Mesothelial cell of epicardium (in vitro differentiated cells): Measurements from ENCODE around the gene CCDC83. TPM values are rescaled to one million over a fixed set of nuclear protein-coding genes. Genes with fewer than 3 reads are reported as not detected.

Source experiments
- DNase-seq, 2 experiments: peaks; one replicate each; pipeline ENCODE4 v3.0.0; 2021; ENCODE audit warnings: low spot score in 2 of 2; ENCODE audit not compliant: unreplicated experiment in 2 of 2
- H3K27ac Mint-ChIP-seq: 2 replicates; pipeline ENCODE4 v1.8.0; 2021; ENCODE audit warnings: mixed read lengths
- H3K27me3 Mint-ChIP-seq: 2 replicates; pipeline ENCODE4 v1.8.0; 2021; ENCODE audit warnings: low read depth, mixed read lengths
- H3K36me3 Mint-ChIP-seq: 2 replicates; pipeline ENCODE4 v1.8.0; 2021; ENCODE audit warnings: mixed read lengths
- H3K4me1 Mint-ChIP-seq: 2 replicates; pipeline ENCODE4 v1.8.0; 2021; ENCODE audit warnings: mixed read lengths
- H3K4me3 Mint-ChIP-seq: 2 replicates; pipeline ENCODE4 v1.8.0; 2021; ENCODE audit warnings: mild to moderate bottlenecking, moderate library complexity, mixed read lengths
- H3K9me3 Mint-ChIP-seq: 2 replicates; pipeline ENCODE4 v1.8.0; 2021; ENCODE audit warnings: mixed read lengths
- total RNA-seq: library from RNA; stranded (reverse); gene quantifications from 3 replicates; pipeline ENCODE4 v1.2.1, GENCODE V29; 2021
- TF ChIP-seq, protein P1 (sequence below): fragments of 200-600 bp; sonication (generic); IDR thresholded peaks from one replicate; pipeline ENCODE4 v1.5.0; 2021; ENCODE audit warnings: antibody characterized with exemption; ENCODE audit not compliant: unreplicated experiment

The CCDC83 gene
- total RNA-seq, 1 donor from 2014 or later = not detected

- H3K36me3 Mint-ChIP-seq = no peaks in the 10 kb centered on the region
Measured at GRCh38 chr11:85889108-85889507, 33.9 kb downstream of the CCDC83 start.

DNA sequence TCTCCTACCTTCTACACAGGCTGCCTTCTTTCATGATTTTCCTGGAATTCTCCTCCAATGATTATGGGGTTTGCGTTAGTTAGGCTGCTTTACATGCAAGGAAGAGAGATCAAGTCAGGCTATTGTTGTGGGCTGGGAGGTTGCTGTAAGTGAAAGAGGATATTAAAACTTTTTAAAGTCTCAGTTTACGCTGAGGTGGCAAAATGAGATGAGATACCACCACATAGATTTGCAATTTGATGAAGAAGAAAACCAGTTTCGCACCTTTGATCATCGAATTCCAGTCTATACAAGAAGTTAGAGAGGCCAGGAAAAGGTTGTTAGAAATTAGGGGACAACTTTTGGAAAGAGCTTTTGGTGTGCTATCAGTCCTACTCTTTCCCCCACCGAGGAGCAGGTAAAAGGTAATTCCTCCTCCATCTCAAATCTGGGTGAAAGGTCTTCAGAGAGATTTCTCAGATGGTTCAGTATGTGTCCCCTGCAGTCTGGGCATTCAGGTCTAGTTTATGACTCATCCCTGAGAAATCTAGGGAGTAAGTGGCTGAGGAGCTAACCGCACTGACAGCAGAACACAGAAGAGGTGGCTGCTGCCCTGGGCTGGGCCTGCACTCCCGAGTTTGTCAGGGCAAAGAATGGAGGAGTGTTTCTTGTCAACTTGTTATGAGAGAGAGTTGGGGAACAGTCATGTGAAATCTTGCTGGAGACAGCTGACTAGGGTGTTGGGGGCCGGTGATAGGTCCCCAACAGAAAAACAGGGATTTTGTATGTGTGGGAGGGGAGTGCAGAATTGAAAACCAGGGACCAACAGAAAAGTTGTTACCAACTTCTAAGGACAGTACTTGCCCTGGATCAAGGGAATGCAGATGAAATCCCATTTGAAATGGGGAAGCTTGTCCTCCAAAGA, 34.7 kb downstream of the CCDC83 start:
- no peaks in the 10 kb centered on the region for H3K9me3 Mint-ChIP-seq
- peaks cover 20% of the 10 kb centered on the region for H3K4me1 Mint-ChIP-seq
- H3K4me3 Mint-ChIP-seq = no peak overlapping the region
- no peaks in the 10 kb centered on the region for H3K36me3 Mint-ChIP-seq
- DNase-seq = no peak
- peak overlapping the region; percentile 31 for H3K27ac Mint-ChIP-seq
- TF ChIP-seq, protein P1, sequence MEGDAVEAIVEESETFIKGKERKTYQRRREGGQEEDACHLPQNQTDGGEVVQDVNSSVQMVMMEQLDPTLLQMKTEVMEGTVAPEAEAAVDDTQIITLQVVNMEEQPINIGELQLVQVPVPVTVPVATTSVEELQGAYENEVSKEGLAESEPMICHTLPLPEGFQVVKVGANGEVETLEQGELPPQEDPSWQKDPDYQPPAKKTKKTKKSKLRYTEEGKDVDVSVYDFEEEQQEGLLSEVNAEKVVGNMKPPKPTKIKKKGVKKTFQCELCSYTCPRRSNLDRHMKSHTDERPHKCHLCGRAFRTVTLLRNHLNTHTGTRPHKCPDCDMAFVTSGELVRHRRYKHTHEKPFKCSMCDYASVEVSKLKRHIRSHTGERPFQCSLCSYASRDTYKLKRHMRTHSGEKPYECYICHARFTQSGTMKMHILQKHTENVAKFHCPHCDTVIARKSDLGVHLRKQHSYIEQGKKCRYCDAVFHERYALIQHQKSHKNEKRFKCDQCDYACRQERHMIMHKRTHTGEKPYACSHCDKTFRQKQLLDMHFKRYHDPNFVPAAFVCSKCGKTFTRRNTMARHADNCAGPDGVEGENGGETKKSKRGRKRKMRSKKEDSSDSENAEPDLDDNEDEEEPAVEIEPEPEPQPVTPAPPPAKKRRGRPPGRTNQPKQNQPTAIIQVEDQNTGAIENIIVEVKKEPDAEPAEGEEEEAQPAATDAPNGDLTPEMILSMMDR = no peak
- H3K27me3 Mint-ChIP-seq = no peaks in the 10 kb centered on the region

More at GRCh38 chr11:85889108-85889507, 33.9 kb downstream of the CCDC83 start:
- no peaks in the 10 kb centered on the region for H3K27me3 Mint-ChIP-seq
- TF ChIP-seq, protein P1 = no peak
- H3K4me1 Mint-ChIP-seq = peaks cover 22% of the 10 kb centered on the region
- H3K9me3 Mint-ChIP-seq = no peaks in the 10 kb centered on the region
- H3K4me3 Mint-ChIP-seq = no peak overlapping the region
- no peak overlapping the region for H3K27ac Mint-ChIP-seq
- no peak for DNase-seq

DNA sequence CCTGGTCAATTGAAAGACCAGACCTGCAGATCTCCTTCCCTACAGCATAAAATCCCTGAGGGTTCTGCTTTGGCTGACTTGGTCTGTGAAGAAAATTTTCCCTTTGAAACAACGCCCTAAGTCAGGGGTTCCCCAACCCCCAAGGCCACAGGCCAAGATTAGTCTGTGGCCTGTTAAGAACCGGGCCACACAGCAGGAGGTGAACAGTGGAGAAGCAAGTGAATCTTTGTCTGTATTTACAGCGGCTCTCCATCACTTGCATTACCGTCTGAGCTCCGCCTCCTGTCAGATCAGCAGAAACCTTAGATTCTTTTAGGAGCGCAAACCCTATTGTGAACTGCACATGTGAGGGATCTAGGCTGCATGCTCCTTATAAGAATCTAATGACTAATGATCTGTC, 38.2 kb downstream of the CCDC83 start:
- no peak for DNase-seq
- no peaks in the 10 kb centered on the region for H3K36me3 Mint-ChIP-seq
- no peak overlapping the region for H3K4me3 Mint-ChIP-seq

GRCh38 chr11:85896876-85897275, 41.7 kb downstream of the CCDC83 start:
- Mint-ChIP-seq H3K27me3 (no peaks in the 10 kb centered on the region), H3K4me3 (no peak overlapping the region), H3K9me3 (peaks cover 3% of the 10 kb centered on the region), H3K4me1 (peaks cover 4% of the 10 kb centered on the region), H3K27ac (no peak overlapping the region), H3K36me3 (no peaks in the 10 kb centered on the region)
- TF ChIP-seq, protein P1 = no peak
- DNase-seq = no peak

More for the DNA sequence above, 38.2 kb downstream of the CCDC83 start:
- TF ChIP-seq, protein P1 = no peak
- Mint-ChIP-seq H3K9me3 (peaks cover 3% of the 10 kb centered on the region), H3K4me1 (peaks cover 12% of the 10 kb centered on the region), H3K27me3 (no peaks in the 10 kb centered on the region), H3K27ac (no peak overlapping the region)

DNA sequence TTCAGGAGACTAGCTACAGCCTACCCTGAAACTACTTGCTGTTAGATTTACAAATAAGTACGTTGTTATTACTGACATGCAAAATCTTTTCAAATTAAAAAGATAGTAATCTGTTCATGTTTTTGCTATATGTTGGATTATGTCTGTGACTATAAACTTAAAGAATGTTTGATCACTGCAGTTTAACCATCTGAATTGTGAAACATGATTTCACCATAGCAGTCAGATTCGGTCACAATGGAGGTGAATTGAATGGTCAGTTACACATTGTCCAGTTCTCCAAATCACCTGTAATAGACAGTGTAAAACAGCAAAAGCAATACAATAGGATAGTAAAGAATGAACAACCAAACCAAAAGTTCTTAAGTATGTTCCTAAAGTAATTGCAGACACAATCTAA, 43.3 kb downstream of the CCDC83 start:
- no peak overlapping the region for H3K27ac Mint-ChIP-seq
- H3K4me1 Mint-ChIP-seq = peaks cover 4% of the 10 kb centered on the region
- no peaks in the 10 kb centered on the region for H3K27me3 Mint-ChIP-seq
- TF ChIP-seq, protein P1 = no peak
- DNase-seq = no peak
- H3K4me3 Mint-ChIP-seq = no peak overlapping the region
- peaks cover 3% of the 10 kb centered on the region for H3K9me3 Mint-ChIP-seq
- H3K36me3 Mint-ChIP-seq = no peaks in the 10 kb centered on the region
